WTC11 (cell line): ENCODE measurements around the gene CST6.

Experiments
- ATF1 ChIP-seq: sonication (generic); formaldehyde crosslinking; IDR thresholded peaks from 2 replicates; pipeline ENCODE4 v1.8.1; 2023; ENCODE audit warnings: mild to moderate bottlenecking, moderate library complexity, missing genetic modification reagents
- ESRRA ChIP-seq: sonication (generic); formaldehyde crosslinking; IDR thresholded peaks from 2 replicates; pipeline ENCODE4 v1.8.1; 2022; ENCODE audit warnings: mild to moderate bottlenecking, missing genetic modification reagents, borderline replicate concordance
- FOXJ3 ChIP-seq: sonication (generic); formaldehyde crosslinking; IDR thresholded peaks from 2 replicates; pipeline ENCODE4 v1.9.0; 2021; ENCODE audit warnings: missing genetic modification reagents, mild to moderate bottlenecking, borderline replicate concordance
- NR1H2 ChIP-seq: sonication (generic); formaldehyde crosslinking; IDR thresholded peaks from 2 replicates; pipeline ENCODE4 v1.9.0; 2021; ENCODE audit warnings: mild to moderate bottlenecking, moderate library complexity, missing genetic modification reagents
- RELA ChIP-seq: sonication (generic); formaldehyde crosslinking; IDR thresholded peaks from 2 replicates; pipeline ENCODE4 v1.8.1; 2022; ENCODE audit warnings: missing genetic modification reagents, mild to moderate bottlenecking, borderline replicate concordance
- ZBTB21 ChIP-seq: sonication (generic); formaldehyde crosslinking; IDR thresholded peaks from 2 replicates; pipeline ENCODE4 v1.8.1; 2023; ENCODE audit warnings: mild to moderate bottlenecking, missing genetic modification reagents, borderline replicate concordance
- ZNF138 ChIP-seq: sonication (generic); formaldehyde crosslinking; conservative IDR thresholded peaks from 2 replicates; pipeline ENCODE4 v1.8.1; 2022; ENCODE audit warnings: mild to moderate bottlenecking, moderate library complexity, missing genetic modification reagents
- ZNF423 ChIP-seq: fragments of 250-450 bp; sonication (Bioruptor Pico); IDR thresholded peaks from 2 replicates; pipeline ENCODE4 v2.1.2; 2022; ENCODE audit warnings: mild to moderate bottlenecking, moderate library complexity
- TF ChIP-seq, protein P1 (sequence below): fragments of 200-600 bp; IDR thresholded peaks from 2 replicates; pipeline ENCODE4 v1.8.0; 2022; ENCODE audit warnings: antibody characterized with exemption
- TF ChIP-seq, protein P2 (sequence below): sonication (generic); formaldehyde crosslinking; IDR thresholded peaks from 2 replicates; pipeline ENCODE4 v1.8.0; 2022; ENCODE audit warnings: missing genetic modification reagents
- TF ChIP-seq, protein P3 (sequence below): sonication (generic); formaldehyde crosslinking; conservative IDR thresholded peaks from 2 replicates; pipeline ENCODE4 v1.8.1; 2022; ENCODE audit warnings: mild to moderate bottlenecking, missing genetic modification reagents
- TF ChIP-seq, protein P4 (sequence below): sonication (generic); formaldehyde crosslinking; IDR thresholded peaks from 2 replicates; pipeline ENCODE4 v1.8.1; 2022; ENCODE audit warnings: low read depth, missing genetic modification reagents, borderline replicate concordance

DNA sequence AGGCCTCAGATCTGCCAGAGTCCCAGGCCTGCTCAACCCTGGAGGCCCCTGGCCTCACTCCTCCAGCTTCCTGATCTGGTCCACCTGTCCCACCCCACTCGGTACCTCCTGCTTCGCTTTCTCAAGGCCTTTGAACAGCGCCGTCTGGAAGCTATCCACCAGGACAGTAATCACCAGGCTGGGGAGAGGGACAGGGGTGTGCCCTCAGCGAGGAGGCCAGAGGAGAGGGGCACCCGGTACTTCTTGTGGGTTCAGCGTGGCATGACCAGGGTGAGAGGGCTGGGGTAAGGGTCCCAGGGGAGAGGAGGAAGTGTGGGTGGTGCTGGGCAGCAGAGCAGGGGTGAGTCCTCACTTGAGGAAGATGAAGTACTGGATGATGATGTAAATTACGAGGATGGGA is 8.4 kb downstream of the CST6 start:
- TF ChIP-seq, protein P1, sequence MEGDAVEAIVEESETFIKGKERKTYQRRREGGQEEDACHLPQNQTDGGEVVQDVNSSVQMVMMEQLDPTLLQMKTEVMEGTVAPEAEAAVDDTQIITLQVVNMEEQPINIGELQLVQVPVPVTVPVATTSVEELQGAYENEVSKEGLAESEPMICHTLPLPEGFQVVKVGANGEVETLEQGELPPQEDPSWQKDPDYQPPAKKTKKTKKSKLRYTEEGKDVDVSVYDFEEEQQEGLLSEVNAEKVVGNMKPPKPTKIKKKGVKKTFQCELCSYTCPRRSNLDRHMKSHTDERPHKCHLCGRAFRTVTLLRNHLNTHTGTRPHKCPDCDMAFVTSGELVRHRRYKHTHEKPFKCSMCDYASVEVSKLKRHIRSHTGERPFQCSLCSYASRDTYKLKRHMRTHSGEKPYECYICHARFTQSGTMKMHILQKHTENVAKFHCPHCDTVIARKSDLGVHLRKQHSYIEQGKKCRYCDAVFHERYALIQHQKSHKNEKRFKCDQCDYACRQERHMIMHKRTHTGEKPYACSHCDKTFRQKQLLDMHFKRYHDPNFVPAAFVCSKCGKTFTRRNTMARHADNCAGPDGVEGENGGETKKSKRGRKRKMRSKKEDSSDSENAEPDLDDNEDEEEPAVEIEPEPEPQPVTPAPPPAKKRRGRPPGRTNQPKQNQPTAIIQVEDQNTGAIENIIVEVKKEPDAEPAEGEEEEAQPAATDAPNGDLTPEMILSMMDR: no peak
- TF ChIP-seq ZNF423 (CRISPR knock-in tag) (no peak), NR1H2 (CRISPR knock-in tag) (no peak), RELA (CRISPR knock-in tag) (no peak), ZBTB21 (CRISPR knock-in tag) (no peak), ZNF138 (CRISPR knock-in tag) (no peak), ATF1 (CRISPR knock-in tag) (no peak), FOXJ3 (CRISPR knock-in tag) (no peak), ESRRA (CRISPR knock-in tag) (no peak)
- TF ChIP-seq, protein P2, sequence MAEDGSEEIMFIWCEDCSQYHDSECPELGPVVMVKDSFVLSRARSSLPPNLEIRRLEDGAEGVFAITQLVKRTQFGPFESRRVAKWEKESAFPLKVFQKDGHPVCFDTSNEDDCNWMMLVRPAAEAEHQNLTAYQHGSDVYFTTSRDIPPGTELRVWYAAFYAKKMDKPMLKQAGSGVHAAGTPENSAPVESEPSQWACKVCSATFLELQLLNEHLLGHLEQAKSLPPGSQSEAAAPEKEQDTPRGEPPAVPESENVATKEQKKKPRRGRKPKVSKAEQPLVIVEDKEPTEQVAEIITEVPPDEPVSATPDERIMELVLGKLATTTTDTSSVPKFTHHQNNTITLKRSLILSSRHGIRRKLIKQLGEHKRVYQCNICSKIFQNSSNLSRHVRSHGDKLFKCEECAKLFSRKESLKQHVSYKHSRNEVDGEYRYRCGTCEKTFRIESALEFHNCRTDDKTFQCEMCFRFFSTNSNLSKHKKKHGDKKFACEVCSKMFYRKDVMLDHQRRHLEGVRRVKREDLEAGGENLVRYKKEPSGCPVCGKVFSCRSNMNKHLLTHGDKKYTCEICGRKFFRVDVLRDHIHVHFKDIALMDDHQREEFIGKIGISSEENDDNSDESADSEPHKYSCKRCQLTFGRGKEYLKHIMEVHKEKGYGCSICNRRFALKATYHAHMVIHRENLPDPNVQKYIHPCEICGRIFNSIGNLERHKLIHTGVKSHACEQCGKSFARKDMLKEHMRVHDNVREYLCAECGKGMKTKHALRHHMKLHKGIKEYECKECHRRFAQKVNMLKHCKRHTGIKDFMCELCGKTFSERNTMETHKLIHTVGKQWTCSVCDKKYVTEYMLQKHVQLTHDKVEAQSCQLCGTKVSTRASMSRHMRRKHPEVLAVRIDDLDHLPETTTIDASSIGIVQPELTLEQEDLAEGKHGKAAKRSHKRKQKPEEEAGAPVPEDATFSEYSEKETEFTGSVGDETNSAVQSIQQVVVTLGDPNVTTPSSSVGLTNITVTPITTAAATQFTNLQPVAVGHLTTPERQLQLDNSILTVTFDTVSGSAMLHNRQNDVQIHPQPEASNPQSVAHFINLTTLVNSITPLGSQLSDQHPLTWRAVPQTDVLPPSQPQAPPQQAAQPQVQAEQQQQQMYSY (CRISPR knock-in tag): no peak
- TF ChIP-seq, protein P3, sequence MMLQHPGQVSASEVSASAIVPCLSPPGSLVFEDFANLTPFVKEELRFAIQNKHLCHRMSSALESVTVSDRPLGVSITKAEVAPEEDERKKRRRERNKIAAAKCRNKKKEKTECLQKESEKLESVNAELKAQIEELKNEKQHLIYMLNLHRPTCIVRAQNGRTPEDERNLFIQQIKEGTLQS (CRISPR knock-in tag): no peak
- TF ChIP-seq, protein P4, sequence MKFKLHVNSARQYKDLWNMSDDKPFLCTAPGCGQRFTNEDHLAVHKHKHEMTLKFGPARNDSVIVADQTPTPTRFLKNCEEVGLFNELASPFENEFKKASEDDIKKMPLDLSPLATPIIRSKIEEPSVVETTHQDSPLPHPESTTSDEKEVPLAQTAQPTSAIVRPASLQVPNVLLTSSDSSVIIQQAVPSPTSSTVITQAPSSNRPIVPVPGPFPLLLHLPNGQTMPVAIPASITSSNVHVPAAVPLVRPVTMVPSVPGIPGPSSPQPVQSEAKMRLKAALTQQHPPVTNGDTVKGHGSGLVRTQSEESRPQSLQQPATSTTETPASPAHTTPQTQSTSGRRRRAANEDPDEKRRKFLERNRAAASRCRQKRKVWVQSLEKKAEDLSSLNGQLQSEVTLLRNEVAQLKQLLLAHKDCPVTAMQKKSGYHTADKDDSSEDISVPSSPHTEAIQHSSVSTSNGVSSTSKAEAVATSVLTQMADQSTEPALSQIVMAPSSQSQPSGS: no peak
